Stimulated activated CD4-positive, alpha-beta T cell treated with anti-CD3 and anti-CD28 coated beads, Interleukin-2, amount 100 ng/mL, for 4 hours (primary cell): ENCODE data around the gene NTN5.

ENCODE experiments used
- DNase-seq: peaks from one replicate; pipeline ENCODE4 v3.0.0-alpha.2; 2020; ENCODE audit warnings: low read depth

Gene NTN5

DNA sequence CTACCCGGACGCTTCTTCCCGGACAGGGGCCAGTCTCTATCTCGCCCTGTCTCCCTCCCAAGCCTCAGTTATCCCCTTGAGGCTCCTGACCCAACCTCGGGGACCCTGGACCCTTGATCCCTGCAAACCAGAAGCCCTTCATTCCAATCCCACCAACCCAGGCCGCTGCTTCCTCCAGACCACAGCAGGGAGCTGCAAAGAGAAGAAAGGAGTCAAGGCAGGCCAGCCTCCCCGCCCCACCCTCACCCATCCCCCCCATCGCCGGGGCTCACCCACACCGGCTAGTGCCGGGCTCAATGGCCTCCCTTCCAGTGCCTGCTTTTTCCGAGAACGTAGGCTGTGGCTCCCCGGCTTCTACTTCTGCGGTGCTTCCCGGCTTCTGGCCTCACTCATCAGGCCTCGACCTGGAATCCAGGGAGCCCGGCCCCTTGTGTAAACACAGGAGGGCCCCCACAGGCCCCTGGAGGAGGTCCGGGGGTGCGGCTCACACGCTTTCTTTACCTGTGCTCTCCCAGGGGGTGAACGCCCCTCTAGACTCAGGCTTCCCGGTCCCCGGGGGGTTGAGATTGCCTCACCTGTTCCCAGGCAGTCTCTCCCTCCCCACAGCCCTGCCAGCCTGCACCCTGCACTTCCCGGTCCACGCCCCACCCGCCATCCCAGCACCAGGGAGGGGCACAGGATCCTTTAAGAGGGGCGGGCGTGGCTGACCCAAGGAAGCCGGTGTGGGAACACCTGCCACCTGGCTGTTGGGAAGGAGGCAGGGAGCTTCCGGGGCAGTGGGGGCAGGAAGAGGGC is 58.2 kb downstream of the NTN5 start, which contains the start of gene FAM83E:
FAM83E (minus strand) TSS at position 641 of the 795 bp plus-strand sequence. CDS start 1,704 bp downstream, outside the sequence.
- no peak for DNase-seq

DNA sequence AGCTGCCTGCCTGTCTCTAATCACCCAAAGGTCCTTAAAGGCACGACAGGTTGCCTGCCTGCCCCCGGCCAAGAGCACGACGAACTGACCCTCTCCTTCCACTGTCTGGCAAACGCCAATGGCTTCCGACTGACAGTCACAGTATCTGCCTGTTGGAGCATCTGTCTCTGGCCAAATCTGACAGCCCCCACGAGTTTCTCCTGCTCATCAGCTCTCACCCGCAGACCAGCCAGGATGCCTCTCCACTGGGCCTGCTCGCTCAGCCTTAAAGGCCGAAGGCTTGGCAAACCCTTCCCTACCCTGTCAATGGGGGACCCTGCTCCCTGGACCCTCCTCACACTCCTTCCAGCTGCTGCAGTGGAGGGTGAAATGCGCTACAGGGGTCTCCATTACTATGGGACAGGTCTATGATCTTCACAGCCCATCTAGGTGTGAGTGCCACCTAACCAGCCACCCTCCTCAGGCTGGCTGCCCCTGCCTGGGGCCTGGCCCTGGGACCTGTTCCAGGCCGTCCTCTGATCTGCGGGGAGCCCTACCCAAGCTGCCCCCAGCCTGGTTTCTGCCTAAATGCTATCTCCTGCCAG is 58.9 kb downstream of the NTN5 start:
- no peak for DNase-seq

DNA sequence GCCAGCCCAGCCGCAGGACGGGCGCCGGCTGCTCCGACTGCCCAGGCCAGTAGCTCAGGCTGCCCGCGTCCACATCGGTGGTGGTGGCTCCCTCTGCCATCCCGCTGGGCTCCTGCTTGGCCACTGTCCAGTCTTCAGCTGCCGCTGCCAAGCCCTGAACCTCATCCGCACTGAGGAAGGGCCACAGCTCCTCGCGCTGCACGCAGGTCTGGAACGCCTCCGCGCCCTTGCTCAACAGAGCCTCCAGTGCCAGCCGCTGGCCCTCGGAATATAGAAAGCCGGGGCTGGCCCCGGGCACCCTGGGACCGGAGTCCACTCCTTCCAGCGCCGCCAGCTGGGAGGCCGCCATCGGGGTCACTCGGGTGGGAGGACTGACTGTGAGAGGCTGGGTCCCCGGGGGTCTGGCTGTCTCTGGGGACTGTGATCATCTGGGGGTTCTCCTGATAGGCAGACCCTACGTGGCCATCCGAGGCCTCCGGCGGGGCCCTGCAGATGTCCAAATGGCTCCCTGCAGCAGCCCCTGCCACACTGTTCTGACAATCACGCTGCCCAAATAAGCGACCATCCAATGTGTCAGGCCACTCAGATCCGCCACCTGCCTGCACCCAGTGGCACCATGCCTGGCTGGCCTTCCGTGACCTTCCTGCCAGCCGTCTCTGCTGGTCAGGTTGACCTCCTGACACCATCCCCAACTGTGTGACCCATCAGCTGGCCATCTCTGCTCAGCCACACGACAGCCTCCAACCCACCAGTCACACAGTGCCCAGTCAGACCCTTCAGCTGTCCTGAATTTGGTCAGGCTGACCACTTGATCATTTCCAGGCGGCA is 59.6 kb downstream of the NTN5 start:
- DNase-seq = no peak

DNA sequence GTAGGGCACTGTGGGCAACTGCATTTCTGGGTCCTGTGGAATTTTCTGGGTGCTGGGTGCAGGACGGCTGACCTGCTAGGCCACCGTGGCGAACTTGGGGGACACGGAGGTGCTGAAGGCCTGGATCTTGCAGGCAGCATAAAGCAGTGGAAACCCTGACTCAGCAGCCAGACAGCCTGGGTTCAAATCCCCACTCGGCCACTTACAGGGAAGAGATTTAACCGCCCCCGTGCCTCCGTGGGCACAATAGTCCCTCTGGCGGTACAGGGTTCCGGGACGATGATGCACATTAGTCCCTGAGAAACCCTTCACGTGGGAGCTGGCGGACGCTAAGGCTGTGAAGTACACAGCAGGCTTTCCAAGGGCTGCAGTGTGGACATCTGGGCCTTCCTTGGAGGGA is 60.9 kb downstream of the NTN5 start:
- DNase-seq = no peak
